Prostate gland (tissue), 2 donors: ENCODE measurements around the gene DAPL1. TPM values are rescaled to one million over a fixed set of nuclear protein-coding genes. Genes with fewer than 3 reads are reported as not detected.

Source experiments
- DNase-seq: peaks from one replicate; pipeline ENCODE4 v3.0.0-alpha.2; 2019; ENCODE audit warnings: low spot score
- H3K27ac ChIP-seq, 2 donors: fragments of 200-600 bp; sonication (generic); 2 replicates each; pipeline ENCODE4 v1.5.1; 2017 to 2019
- H3K27me3 ChIP-seq: fragments of 200-600 bp; sonication (generic); replicated peaks from 2 replicates; pipeline ENCODE4 v1.5.1; 2019; ENCODE audit not compliant: insufficient read depth
- H3K36me3 ChIP-seq, 2 donors: fragments of 200-600 bp; sonication (generic); 1 replicate in 1 of 2; 2 replicates in 1 of 2; pipeline versions ENCODE4 v1.5.1 to v1.8.1; 2017 to 2019
- H3K4me1 ChIP-seq: fragments of 200-600 bp; sonication (generic); replicated peaks from 2 replicates; pipeline ENCODE4 v1.5.1; 2019
- H3K4me3 ChIP-seq, 2 donors: fragments of 200-600 bp; sonication (generic); 2 replicates each; pipeline ENCODE4 v1.5.1; 2017 to 2019
- H3K9me3 ChIP-seq: fragments of 200-600 bp; sonication (generic); 2 replicates; pipeline ENCODE4 v1.5.1; 2017
- CTCF ChIP-seq, 4 experiments: fragments of 200-600 bp in 2 of 4; fragments of 450-650 bp in 2 of 4; sonication (generic) in 2 of 4; IDR thresholded peaks; 1 replicate in 3 of 4; 2 replicates in 1 of 4; pipeline ENCODE4 v1.5.1; 2016 to 2019; ENCODE audit warnings: antibody characterized with exemption in 4 of 4, mild to moderate bottlenecking in 2 of 4, moderate library complexity in 2 of 4
- POLR2A ChIP-seq: fragments of 450-650 bp; IDR thresholded peaks from one replicate; pipeline ENCODE4 v1.6.1; 2016; ENCODE audit warnings: antibody characterized with exemption, mild to moderate bottlenecking
- POLR2AphosphoS5 ChIP-seq: sonication (generic); formaldehyde crosslinking; IDR thresholded peaks from one replicate; pipeline ENCODE4 v1.6.1; 2017; ENCODE audit warnings: antibody characterized with exemption
- WGBS: methylation state at CpG from one replicate; pipeline ENCODE4 v1.1.5; 2018; 5-methylcytosine and 5-hydroxymethylcytosine counted together
- intact Hi-C: fragments of 100-400 bp; cut with DNase I; formaldehyde crosslinking; loops from one replicate; pipeline ENCODE4 v1.14.2; 2022
- total RNA-seq, 2 donors: library from RNA; depleted of rRNA; stranded (reverse); fragments of >200 nt; gene quantifications; one replicate each; pipeline ENCODE4 v1.1.0, GENCODE V29; 2016

The DAPL1 gene
- total RNA-seq, 2 donors from 2014 or later = 19.0 TPM; not detected in 1

GRCh38 chr2:158823486-158824237, 28.5 kb downstream of the DAPL1 start:
- no peak overlapping the region for H3K4me3 ChIP-seq
- no peak overlapping the region for H3K27ac ChIP-seq
- WGBS = 51% methylated on average over 10 of the region's 10 CpGs
- intact Hi-C loops = no loop called here
- no peaks in the 10 kb centered on the region for H3K27me3 ChIP-seq
- H3K4me1 ChIP-seq = no peaks in the 10 kb centered on the region
- TF ChIP-seq POLR2A (no peak), CTCF (IDR thresholded peaks at IDR 0.05) (no peak), POLR2AphosphoS5 (no peak)
- H3K9me3 ChIP-seq = no peaks in the 10 kb centered on the region
- no peak for DNase-seq
- H3K36me3 ChIP-seq = no peaks in the 10 kb centered on the region

GRCh38 chr2:158825021-158825420, 29.9 kb downstream of the DAPL1 start:
- H3K4me1 ChIP-seq = no peaks in the 10 kb centered on the region
- 93% methylated on average over 3 of the region's 3 CpGs for WGBS

GRCh38 chr2:158826965-158827364, 31.8 kb downstream of the DAPL1 start:
- no peak for DNase-seq
- TF ChIP-seq POLR2A (no peak), CTCF (IDR thresholded peaks at IDR 0.05) (no peak), POLR2AphosphoS5 (no peak)
- WGBS = 95% methylated on average over 3 of the region's 3 CpGs
- Histone ChIP-seq H3K4me3 (no peak overlapping the region), H3K9me3 (no peaks in the 10 kb centered on the region), H3K4me1 (no peaks in the 10 kb centered on the region), H3K27ac (no peak overlapping the region), H3K27me3 (no peaks in the 10 kb centered on the region), H3K36me3 (no peaks in the 10 kb centered on the region)
- intact Hi-C loops = no loop called here

More at GRCh38 chr2:158825021-158825420, 29.9 kb downstream of the DAPL1 start:
- TF ChIP-seq POLR2A = no peak
- no peak for DNase-seq
- Histone ChIP-seq H3K27me3 (no peaks in the 10 kb centered on the region), H3K4me3 (no peak overlapping the region), H3K27ac (no peak overlapping the region), H3K9me3 (no peaks in the 10 kb centered on the region), H3K36me3 (no peaks in the 10 kb centered on the region)
- intact Hi-C loops = no loop called here

- Histone ChIP-seq H3K36me3 (no peaks in the 10 kb centered on the region), H3K27me3 (no peaks in the 10 kb centered on the region), H3K4me1 (no peaks in the 10 kb centered on the region), H3K27ac (no peak overlapping the region), H3K9me3 (no peaks in the 10 kb centered on the region), H3K4me3 (no peak overlapping the region)
- 24% methylated on average over 4 of the region's 4 CpGs for WGBS
- DNase-seq = peak; percentile 39
- intact Hi-C loops = no loop called here
- peak; percentile 69 for TF ChIP-seq POLR2AphosphoS5
- no peak for TF ChIP-seq POLR2A
Observed at GRCh38 chr2:158828378-158829164, 33.5 kb downstream of the DAPL1 start.

GRCh38 chr2:158829167-158829566, 34.0 kb downstream of the DAPL1 start:
- WGBS = 78% methylated on average over 4 of the region's 4 CpGs
- intact Hi-C loops = no loop called here
- H3K27me3 ChIP-seq = no peaks in the 10 kb centered on the region
- H3K36me3 ChIP-seq = no peaks in the 10 kb centered on the region
- no peak overlapping the region for H3K4me3 ChIP-seq
- H3K4me1 ChIP-seq = no peaks in the 10 kb centered on the region
- no peak for DNase-seq
- no peak overlapping the region for H3K27ac ChIP-seq
- TF ChIP-seq POLR2AphosphoS5 (no peak), CTCF (IDR thresholded peaks at IDR 0.05) (no peak), POLR2A (no peak)
- no peaks in the 10 kb centered on the region for H3K9me3 ChIP-seq
